ENCODE data around the gene FOXJ3. TPM values are rescaled to one million over a fixed set of nuclear protein-coding genes. Genes with fewer than 3 reads are reported as not detected.

FOXJ3 gene
- total RNA-seq, 1 donor: 37.3 TPM

DNA sequence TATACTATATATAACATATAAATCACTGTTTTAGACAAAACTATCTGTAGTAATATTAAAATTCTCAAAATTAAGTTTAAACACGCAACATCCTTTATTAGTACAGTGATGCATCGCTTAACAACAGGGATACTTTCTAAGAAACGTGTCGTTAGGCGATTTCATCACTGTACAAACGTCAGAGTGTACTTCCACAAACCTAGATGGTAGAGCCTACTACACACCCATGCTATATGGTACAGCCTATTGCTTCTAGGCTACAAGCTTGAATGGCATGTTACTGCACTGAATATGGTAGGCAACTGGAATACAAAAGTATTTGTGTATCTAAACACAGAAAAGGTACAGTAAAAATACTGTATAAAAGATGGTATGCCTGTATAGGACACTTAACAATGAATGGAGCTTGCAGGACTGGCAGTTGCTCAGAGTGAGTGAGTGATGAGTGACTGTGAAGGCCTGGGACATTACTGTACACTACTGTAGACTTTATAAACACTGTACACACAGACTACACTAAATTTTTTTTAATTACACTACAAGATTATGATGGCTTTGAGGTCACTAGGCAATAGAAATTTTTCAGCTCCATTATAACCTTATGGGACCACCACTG lies 10.5 kb downstream of the FOXJ3 start:
- Histone ChIP-seq H4K20me1 (ENCODE audit: insufficient read depth, low read length) (peaks cover 81% of the 10 kb centered on the region), H2AFZ (ENCODE audit: low read length) (no peak overlapping the region), H3K27me3 (ENCODE audit: insufficient read depth, low read length) (no peaks in the 10 kb centered on the region), H3K36me3 (ENCODE audit: insufficient read depth, low read length) (no peaks in the 10 kb centered on the region), H3K27ac (ENCODE audit: low read depth, low read length) (no peak overlapping the region), H3K79me2 (ENCODE audit: insufficient read depth, low read length) (peaks cover 92% of the 10 kb centered on the region), H3K4me2 (ENCODE audit: insufficient read depth, low read length) (no peak overlapping the region), H3K4me3 (ENCODE audit: insufficient read depth, low read length) (no peak overlapping the region), H3K9me3 (ENCODE audit: low read depth, low read length) (no peaks in the 10 kb centered on the region), H3K4me1 (ENCODE audit: insufficient read depth, low read length) (peaks cover 17% of the 10 kb centered on the region)
- no peak for DNase-seq (ENCODE audit: insufficient read length, low spot score, missing footprints)
- TF ChIP-seq, protein P1, sequence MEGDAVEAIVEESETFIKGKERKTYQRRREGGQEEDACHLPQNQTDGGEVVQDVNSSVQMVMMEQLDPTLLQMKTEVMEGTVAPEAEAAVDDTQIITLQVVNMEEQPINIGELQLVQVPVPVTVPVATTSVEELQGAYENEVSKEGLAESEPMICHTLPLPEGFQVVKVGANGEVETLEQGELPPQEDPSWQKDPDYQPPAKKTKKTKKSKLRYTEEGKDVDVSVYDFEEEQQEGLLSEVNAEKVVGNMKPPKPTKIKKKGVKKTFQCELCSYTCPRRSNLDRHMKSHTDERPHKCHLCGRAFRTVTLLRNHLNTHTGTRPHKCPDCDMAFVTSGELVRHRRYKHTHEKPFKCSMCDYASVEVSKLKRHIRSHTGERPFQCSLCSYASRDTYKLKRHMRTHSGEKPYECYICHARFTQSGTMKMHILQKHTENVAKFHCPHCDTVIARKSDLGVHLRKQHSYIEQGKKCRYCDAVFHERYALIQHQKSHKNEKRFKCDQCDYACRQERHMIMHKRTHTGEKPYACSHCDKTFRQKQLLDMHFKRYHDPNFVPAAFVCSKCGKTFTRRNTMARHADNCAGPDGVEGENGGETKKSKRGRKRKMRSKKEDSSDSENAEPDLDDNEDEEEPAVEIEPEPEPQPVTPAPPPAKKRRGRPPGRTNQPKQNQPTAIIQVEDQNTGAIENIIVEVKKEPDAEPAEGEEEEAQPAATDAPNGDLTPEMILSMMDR (IDR thresholded peaks at IDR 0.05; ENCODE audit: extremely low read depth, low read depth, low read length): no peak

DNA sequence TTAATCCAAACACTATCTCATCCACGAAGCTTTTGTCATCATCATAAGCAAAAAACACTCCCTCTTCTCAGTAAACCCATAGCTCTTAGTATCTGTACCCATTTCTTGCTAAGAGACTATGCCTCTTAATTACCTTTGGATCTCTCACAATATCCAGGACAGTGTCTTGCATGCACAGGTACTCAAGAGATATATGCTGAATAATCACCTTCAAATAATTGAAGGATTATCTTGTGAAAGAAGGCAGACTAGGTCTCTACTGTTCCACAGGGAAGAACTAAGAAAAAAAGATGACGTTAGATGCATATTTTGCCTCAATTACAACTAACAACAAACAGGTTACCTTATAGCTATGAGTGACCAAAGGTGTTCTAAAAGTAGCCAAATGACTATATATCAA lies 11.5 kb downstream of the FOXJ3 start:
- peaks cover 81% of the 10 kb centered on the region for H4K20me1 ChIP-seq (ENCODE audit: insufficient read depth, low read length)
- TF ChIP-seq, protein P1 (IDR thresholded peaks at IDR 0.05; ENCODE audit: extremely low read depth, low read depth, low read length): no peak

DNA sequence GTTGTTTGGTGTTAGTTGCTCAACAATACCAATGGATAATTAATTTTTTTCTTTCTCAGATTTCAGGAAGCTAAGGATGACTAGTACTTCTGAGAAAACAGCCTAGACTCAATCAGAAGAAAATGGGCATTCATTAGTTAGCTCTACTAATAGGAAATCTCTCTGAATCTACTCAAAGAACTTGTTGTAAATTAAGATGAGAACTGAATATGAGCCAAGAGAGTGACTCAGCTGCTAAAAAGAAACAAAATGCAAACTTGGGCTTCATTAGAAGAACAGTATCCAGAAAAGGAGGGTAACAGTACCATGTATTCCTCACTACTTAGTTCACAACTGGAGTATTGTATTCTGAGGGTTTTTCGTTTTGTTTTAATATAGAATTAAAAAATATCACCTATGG lies 12.5 kb downstream of the FOXJ3 start:
- no peaks in the 10 kb centered on the region for H3K36me3 ChIP-seq (ENCODE audit: insufficient read depth, low read length)
- no peak for DNase-seq (ENCODE audit: insufficient read length, low spot score, missing footprints)
- H2AFZ ChIP-seq (ENCODE audit: low read length): no peak overlapping the region
- no peak overlapping the region for H3K4me2 ChIP-seq (ENCODE audit: insufficient read depth, low read length)
- H3K27me3 ChIP-seq (ENCODE audit: insufficient read depth, low read length): no peaks in the 10 kb centered on the region
- no peak overlapping the region for H3K27ac ChIP-seq (ENCODE audit: low read depth, low read length)
- H3K4me1 ChIP-seq (ENCODE audit: insufficient read depth, low read length): peaks cover 28% of the 10 kb centered on the region
- H3K79me2 ChIP-seq (ENCODE audit: insufficient read depth, low read length): peaks cover 90% of the 10 kb centered on the region
- TF ChIP-seq, protein P1 (IDR thresholded peaks at IDR 0.05; ENCODE audit: extremely low read depth, low read depth, low read length): no peak
- H3K9me3 ChIP-seq (ENCODE audit: low read depth, low read length): no peaks in the 10 kb centered on the region
- H4K20me1 ChIP-seq (ENCODE audit: insufficient read depth, low read length): peaks cover 78% of the 10 kb centered on the region
- no peak overlapping the region for H3K4me3 ChIP-seq (ENCODE audit: insufficient read depth, low read length)

More for the DNA sequence above, 11.5 kb downstream of the FOXJ3 start:
- Histone ChIP-seq H3K36me3 (ENCODE audit: insufficient read depth, low read length) (no peaks in the 10 kb centered on the region), H2AFZ (ENCODE audit: low read length) (no peak overlapping the region), H3K4me2 (ENCODE audit: insufficient read depth, low read length) (no peak overlapping the region), H3K27ac (ENCODE audit: low read depth, low read length) (no peak overlapping the region), H3K4me3 (ENCODE audit: insufficient read depth, low read length) (no peak overlapping the region), H3K4me1 (ENCODE audit: insufficient read depth, low read length) (peaks cover 26% of the 10 kb centered on the region), H3K27me3 (ENCODE audit: insufficient read depth, low read length) (no peaks in the 10 kb centered on the region), H3K9me3 (ENCODE audit: low read depth, low read length) (no peaks in the 10 kb centered on the region), H3K79me2 (ENCODE audit: insufficient read depth, low read length) (peaks cover 90% of the 10 kb centered on the region)
- DNase-seq (ENCODE audit: insufficient read length, low spot score, missing footprints): no peak

DNA sequence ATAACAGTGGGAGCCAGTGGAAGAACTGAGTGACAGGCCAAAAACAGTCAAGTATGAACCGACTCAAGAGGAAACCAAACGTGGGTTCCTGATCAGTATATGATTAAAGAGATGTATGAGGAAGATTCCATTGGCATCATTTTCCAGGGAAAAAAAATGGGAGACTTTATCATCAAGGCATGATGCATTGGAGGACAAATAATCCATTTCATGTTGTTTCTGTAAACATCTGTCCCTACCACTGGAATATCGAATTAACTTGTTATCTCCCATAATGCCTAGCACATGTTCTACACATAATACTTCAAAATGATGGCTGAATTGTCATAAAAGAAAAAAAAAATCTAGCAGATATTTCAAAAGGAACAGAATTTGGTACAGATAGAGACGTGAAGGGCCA lies 13.3 kb downstream of the FOXJ3 start:
- H3K9me3 ChIP-seq (ENCODE audit: low read depth, low read length): no peaks in the 10 kb centered on the region
- DNase-seq (ENCODE audit: insufficient read length, low spot score, missing footprints): no peak
- TF ChIP-seq, protein P1 (IDR thresholded peaks at IDR 0.05; ENCODE audit: extremely low read depth, low read depth, low read length): no peak
- no peak overlapping the region for H3K4me3 ChIP-seq (ENCODE audit: insufficient read depth, low read length)
- H2AFZ ChIP-seq (ENCODE audit: low read length): no peak overlapping the region
- H3K4me2 ChIP-seq (ENCODE audit: insufficient read depth, low read length): no peak overlapping the region
- no peaks in the 10 kb centered on the region for H3K36me3 ChIP-seq (ENCODE audit: insufficient read depth, low read length)
- peaks cover 70% of the 10 kb centered on the region for H4K20me1 ChIP-seq (ENCODE audit: insufficient read depth, low read length)
- peaks cover 89% of the 10 kb centered on the region for H3K79me2 ChIP-seq (ENCODE audit: insufficient read depth, low read length)
- H3K4me1 ChIP-seq (ENCODE audit: insufficient read depth, low read length): peaks cover 28% of the 10 kb centered on the region
- no peaks in the 10 kb centered on the region for H3K27me3 ChIP-seq (ENCODE audit: insufficient read depth, low read length)
- no peak overlapping the region for H3K27ac ChIP-seq (ENCODE audit: low read depth, low read length)

All from osteoblast (primary cell).